Tibial nerve (tissue), 4 donors: ENCODE data around the gene OR52H1. TPM values are rescaled to one million over a fixed set of nuclear protein-coding genes. Genes with fewer than 3 reads are reported as not detected.

Source experiments
- DNase-seq, 2 donors: peaks; one replicate each; pipeline ENCODE4 v3.0.0-alpha.2; 2019; ENCODE audit warnings: low spot score in 2 of 2
- H3K27ac ChIP-seq, 4 donors: fragments of 200-600 bp; sonication (generic) in 3 of 4; one replicate each; pipeline ENCODE4 v1.5.1; 2017 to 2019; ENCODE audit warnings: mild to moderate bottlenecking in 1 of 4
- H3K27me3 ChIP-seq, 2 donors: fragments of 200-600 bp; sonication (generic) in 1 of 2; one replicate each; pipeline versions ENCODE4 v1.5.1 to v1.6.0; 2017 to 2019
- H3K36me3 ChIP-seq, 3 donors: fragments of 200-600 bp; sonication (generic); one replicate each; pipeline ENCODE4 v1.5.1; 2018 to 2019
- H3K4me1 ChIP-seq, 4 donors: fragments of 200-600 bp; sonication (generic) in 3 of 4; one replicate each; pipeline ENCODE4 v1.5.1; 2017 to 2019
- H3K4me3 ChIP-seq, 4 donors: fragments of 200-600 bp; sonication (generic) in 3 of 4; one replicate each; pipeline ENCODE4 v1.5.1; 2017 to 2019; ENCODE audit warnings: mild to moderate bottlenecking in 1 of 4, moderate library complexity in 1 of 4
- H3K9me3 ChIP-seq, 4 donors: fragments of 200-600 bp; sonication (generic) in 3 of 4; one replicate each; pipeline ENCODE4 v1.5.1; 2017 to 2019
- CTCF ChIP-seq, 5 experiments: fragments of 200-600 bp in 3 of 5; fragments of 450-650 bp in 2 of 5; sonication (generic) in 3 of 5; IDR thresholded peaks; one replicate each; pipeline ENCODE4 v1.5.1; 2016 to 2019; ENCODE audit warnings: antibody characterized with exemption in 5 of 5, mild to moderate bottlenecking in 3 of 5, moderate library complexity in 2 of 5
- EP300 ChIP-seq, 2 donors: sonication (generic); formaldehyde crosslinking; IDR thresholded peaks; one replicate each; pipeline ENCODE4 v1.6.1; 2017; ENCODE audit warnings: antibody characterized with exemption in 2 of 2, mild to moderate bottlenecking in 1 of 2
- POLR2A ChIP-seq, 2 donors: fragments of 450-650 bp; IDR thresholded peaks; one replicate each; pipeline ENCODE4 v1.6.1; 2017; ENCODE audit warnings: antibody characterized with exemption in 2 of 2, mild to moderate bottlenecking in 2 of 2, moderate library complexity in 2 of 2
- WGBS, 2 donors: methylation state at CpG; one replicate each; pipeline ENCODE4 v1.1.5; 2018; 5-methylcytosine and 5-hydroxymethylcytosine counted together
- total RNA-seq, 4 donors: library from RNA; depleted of rRNA; stranded (reverse); fragments of >200 nt; gene quantifications; one replicate each; pipeline ENCODE4 v1.1.0, GENCODE V29; 2016

Gene OR52H1
- total RNA-seq, 4 donors from 2014 or later = 0.84 to 7.5 (median 1.3) TPM; not detected in 1

- no peak for DNase-seq
- TF ChIP-seq EP300 (IDR thresholded peaks at IDR 0.05) (no peak), CTCF (IDR thresholded peaks at IDR 0.05) (no peak), POLR2A (IDR thresholded peaks at IDR 0.05) (no peak)
- Histone ChIP-seq H3K9me3 (no peaks in the 10 kb centered on the region), H3K4me3 (no peak overlapping the region), H3K4me1 (no peaks in the 10 kb centered on the region), H3K27ac (no peak overlapping the region), H3K27me3 (no peaks in the 10 kb centered on the region), H3K36me3 (no peaks in the 10 kb centered on the region)
- WGBS, 2 donors = 59 to 65% methylated on average over 4 of the region's 4 CpGs
These were observed 26.8 kb upstream of the OR52H1 start for GRCh38 chr11:5575152-5575551.

GRCh38 chr11:5574654-5575053 lies 26.3 kb upstream of the OR52H1 start:
- Histone ChIP-seq H3K4me3 (no peak overlapping the region), H3K36me3 (no peaks in the 10 kb centered on the region), H3K27me3 (no peaks in the 10 kb centered on the region), H3K27ac (no peak overlapping the region), H3K4me1 (no peaks in the 10 kb centered on the region), H3K9me3 (no peaks in the 10 kb centered on the region)
- WGBS, 2 donors = 84 to 88% methylated on average over 2 of the region's 2 CpGs
- TF ChIP-seq EP300 (IDR thresholded peaks at IDR 0.05) = no peak
- TF ChIP-seq CTCF (IDR thresholded peaks at IDR 0.05) = no peak
- TF ChIP-seq POLR2A (IDR thresholded peaks at IDR 0.05) = no peak
- no peak for DNase-seq

GRCh38 chr11:5564259-5565019 lies 16.1 kb upstream of the OR52H1 start:
- Histone ChIP-seq H3K27ac (no peak overlapping the region), H3K4me1 (no peaks in the 10 kb centered on the region), H3K9me3 (no peaks in the 10 kb centered on the region), H3K4me3 (no peak overlapping the region), H3K27me3 (no peaks in the 10 kb centered on the region), H3K36me3 (no peaks in the 10 kb centered on the region)
- 63 to 72% methylated on average over 1 of the region's 1 CpG for WGBS, 2 donors
- TF ChIP-seq EP300 (IDR thresholded peaks at IDR 0.05) = no peak
- no peak for TF ChIP-seq POLR2A (IDR thresholded peaks at IDR 0.05)
- TF ChIP-seq CTCF (IDR thresholded peaks at IDR 0.05) = no peak
- DNase-seq = no peak

GRCh38 chr11:5557751-5558150 lies 9.4 kb upstream of the OR52H1 start:
- Histone ChIP-seq H3K4me1 (no peaks in the 10 kb centered on the region), H3K27me3 (no peaks in the 10 kb centered on the region), H3K36me3 (no peaks in the 10 kb centered on the region), H3K9me3 (no peaks in the 10 kb centered on the region), H3K4me3 (no peak overlapping the region), H3K27ac (no peak overlapping the region)
- TF ChIP-seq CTCF (IDR thresholded peaks at IDR 0.05) (no peak), EP300 (IDR thresholded peaks at IDR 0.05) (no peak), POLR2A (IDR thresholded peaks at IDR 0.05) (no peak)
- 64 to 86% methylated on average over 3 of the region's 3 CpGs for WGBS, 2 donors
- no peak for DNase-seq

- TF ChIP-seq EP300 (IDR thresholded peaks at IDR 0.05) = no peak
- TF ChIP-seq CTCF (IDR thresholded peaks at IDR 0.05) = no peak
- no peak for TF ChIP-seq POLR2A (IDR thresholded peaks at IDR 0.05)
- WGBS, 2 donors = 40 to 46% methylated on average over 3 of the region's 3 CpGs
These were observed 8.4 kb upstream of the OR52H1 start for GRCh38 chr11:5556596-5557188.

More at GRCh38 chr11:5556596-5557188, 8.4 kb upstream of the OR52H1 start:
- Histone ChIP-seq H3K27ac (no peak overlapping the region), H3K9me3 (no peaks in the 10 kb centered on the region), H3K4me1 (no peaks in the 10 kb centered on the region), H3K4me3 (no peak overlapping the region), H3K27me3 (no peaks in the 10 kb centered on the region), H3K36me3 (no peaks in the 10 kb centered on the region)
- DNase-seq = no peak
